ENCODE data around the gene ABHD2.
"Not testable (repeated sequence)": the region's sequence is repeated elsewhere in the genome, so short reads cannot be mapped to it uniquely, and the experiment has no call there.

DNA sequence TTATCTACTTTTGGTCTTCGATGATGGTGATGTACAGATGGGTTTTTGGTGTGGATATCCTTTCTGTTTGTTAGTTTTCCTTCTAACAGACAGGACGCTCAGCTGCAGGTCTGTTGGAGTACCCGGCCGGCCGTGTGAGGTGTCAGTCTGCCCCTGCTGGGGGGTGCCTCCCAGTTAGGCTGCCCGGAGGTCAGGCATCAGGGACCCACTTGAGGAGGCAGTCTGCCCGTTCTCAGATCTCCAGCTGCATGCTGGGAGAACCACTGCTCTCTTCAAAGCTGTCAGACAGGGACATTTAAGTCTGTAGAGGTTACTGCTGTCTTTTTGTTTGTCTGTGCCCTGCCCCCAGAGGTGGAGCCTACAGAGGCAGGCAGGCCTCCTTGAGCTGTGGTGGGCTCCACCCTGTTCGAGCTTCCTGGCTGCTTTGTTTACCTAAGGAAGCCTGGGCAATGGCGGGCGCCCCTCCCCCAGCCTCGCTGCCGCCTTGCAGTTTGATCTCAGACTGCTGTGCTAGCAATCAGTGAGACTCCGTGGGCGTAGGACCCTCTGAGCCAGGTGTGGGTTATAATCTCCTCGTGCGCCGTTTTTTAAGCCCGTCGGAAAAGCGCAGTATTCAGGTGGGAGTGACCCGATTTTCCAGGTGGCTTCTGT lies 39.1 kb upstream of the ABHD2 start:
- TF ChIP-seq, protein P1, sequence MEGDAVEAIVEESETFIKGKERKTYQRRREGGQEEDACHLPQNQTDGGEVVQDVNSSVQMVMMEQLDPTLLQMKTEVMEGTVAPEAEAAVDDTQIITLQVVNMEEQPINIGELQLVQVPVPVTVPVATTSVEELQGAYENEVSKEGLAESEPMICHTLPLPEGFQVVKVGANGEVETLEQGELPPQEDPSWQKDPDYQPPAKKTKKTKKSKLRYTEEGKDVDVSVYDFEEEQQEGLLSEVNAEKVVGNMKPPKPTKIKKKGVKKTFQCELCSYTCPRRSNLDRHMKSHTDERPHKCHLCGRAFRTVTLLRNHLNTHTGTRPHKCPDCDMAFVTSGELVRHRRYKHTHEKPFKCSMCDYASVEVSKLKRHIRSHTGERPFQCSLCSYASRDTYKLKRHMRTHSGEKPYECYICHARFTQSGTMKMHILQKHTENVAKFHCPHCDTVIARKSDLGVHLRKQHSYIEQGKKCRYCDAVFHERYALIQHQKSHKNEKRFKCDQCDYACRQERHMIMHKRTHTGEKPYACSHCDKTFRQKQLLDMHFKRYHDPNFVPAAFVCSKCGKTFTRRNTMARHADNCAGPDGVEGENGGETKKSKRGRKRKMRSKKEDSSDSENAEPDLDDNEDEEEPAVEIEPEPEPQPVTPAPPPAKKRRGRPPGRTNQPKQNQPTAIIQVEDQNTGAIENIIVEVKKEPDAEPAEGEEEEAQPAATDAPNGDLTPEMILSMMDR (IDR thresholded peaks at IDR 0.05): not testable (repeated sequence)
- not testable (repeated sequence) for TF ChIP-seq ZFX (IDR thresholded peaks at IDR 0.05; ENCODE audit: borderline replicate concordance)

Data from 22Rv1 (cell line).